Endodermal cell (in vitro differentiated cells): ENCODE measurements around the gene IL10. TPM values are rescaled to one million over a fixed set of nuclear protein-coding genes. Genes with fewer than 3 reads are reported as not detected.
"Not testable (repeated sequence)": the region's sequence is repeated elsewhere in the genome, so short reads cannot be mapped to it uniquely, and the experiment has no call there.

ENCODE experiments used
- DNase-seq: peaks from one replicate; pipeline ENCODE4 v3.0.0-alpha.2; 2017
- H3K27ac ChIP-seq: 2 replicates; pipeline ENCODE4 v1.5.1; 2013; ENCODE audit warnings: mild to moderate bottlenecking, low read depth, low read length, moderate library complexity
- H3K27me3 ChIP-seq: 2 replicates; pipeline ENCODE4 v1.6.1; 2013; ENCODE audit warnings: mild to moderate bottlenecking, low read length, moderate library complexity; ENCODE audit not compliant: insufficient read depth, control insufficient read depth, poor library complexity, severe bottlenecking
- H3K36me3 ChIP-seq: 2 replicates; pipeline ENCODE4 v1.7.0; 2013; ENCODE audit warnings: mild to moderate bottlenecking, low read length, moderate library complexity; ENCODE audit not compliant: control insufficient read depth, insufficient read depth
- H3K4me1 ChIP-seq: one replicate; pipeline ENCODE4 v1.7.0; 2013; ENCODE audit warnings: low read length; ENCODE audit not compliant: control insufficient read depth, insufficient read depth
- H3K4me3 ChIP-seq: 2 replicates; pipeline ENCODE4 v1.5.1; 2013; ENCODE audit warnings: mild to moderate bottlenecking, low read length, moderate library complexity
- H3K9ac ChIP-seq: 2 replicates; pipeline ENCODE4 v1.6.1; 2013; ENCODE audit warnings: mild to moderate bottlenecking, low read length, moderate library complexity; ENCODE audit not compliant: poor library complexity, severe bottlenecking; ENCODE audit errors: extremely low read depth
- H3K9me3 ChIP-seq: 2 replicates; pipeline ENCODE4 v1.6.1; 2013; ENCODE audit warnings: mild to moderate bottlenecking, low read length, moderate library complexity; ENCODE audit not compliant: control insufficient read depth
- H3K27ac Mint-ChIP-seq: 2 replicates; pipeline ENCODE4 v1.8.0; 2020; ENCODE audit warnings: mixed read lengths
- H3K27me3 Mint-ChIP-seq: 2 replicates; pipeline ENCODE4 v1.8.0; 2021; ENCODE audit warnings: mild to moderate bottlenecking, mixed read lengths; ENCODE audit not compliant: insufficient read depth
- H3K36me3 Mint-ChIP-seq: 2 replicates; pipeline ENCODE4 v1.8.0; 2020; ENCODE audit warnings: low read depth, mixed read lengths
- H3K4me1 Mint-ChIP-seq: 2 replicates; pipeline ENCODE4 v1.8.0; 2020; ENCODE audit warnings: mixed read lengths
- H3K4me3 Mint-ChIP-seq: 2 replicates; pipeline ENCODE4 v1.8.0; 2020; ENCODE audit warnings: mild to moderate bottlenecking, moderate library complexity, mixed read lengths
- H3K9me3 Mint-ChIP-seq: 2 replicates; pipeline ENCODE4 v1.8.0; 2020; ENCODE audit warnings: mild to moderate bottlenecking, mixed read lengths
- CTCF ChIP-seq: fragments of 200-600 bp; sonication (generic); conservative IDR thresholded peaks from 2 replicates; pipeline ENCODE4 v1.5.0; 2021; ENCODE audit warnings: antibody characterized with exemption, mild to moderate bottlenecking
- WGBS, 2 experiments: methylation state at CpG; one replicate each; pipeline versions ENCODE4 v1.1.5 to v1.1.7; 2013; ENCODE audit warnings: missing lambda C conversion rate in 2 of 2, mixed read lengths in 1 of 2; ENCODE audit not compliant: insufficient coverage in 1 of 2, insufficient read length in 1 of 2; 5-methylcytosine and 5-hydroxymethylcytosine counted together
- total RNA-seq, 2 donors: library from RNA; stranded (reverse); fragmentation: NEBNext Ultra II Directional in 1 of 2; extraction: Animal tissue kit (Norgen Biotek cat#: 25700) in 1 of 2; gene quantifications; 2 replicates in 1 of 2; 3 replicates in 1 of 2; pipeline ENCODE4 v1.2.1, GENCODE V29; 2021

Gene IL10
- total RNA-seq, 2 donors from 2014 or later, result not detected

GRCh38 chr1:206779638-206780037 is 7.3 kb upstream of the IL10 start:
- Histone ChIP-seq H3K9me3 (no peaks in the 10 kb centered on the region), H3K27me3 (no peaks in the 10 kb centered on the region), H3K9ac (no peak overlapping the region), H3K36me3 (no peaks in the 10 kb centered on the region), H3K27ac (no peak overlapping the region), H3K4me1 (peaks cover 7% of the 10 kb centered on the region), H3K4me3 (no peak overlapping the region)
- Mint-ChIP-seq H3K4me3 (no peak overlapping the region), H3K36me3 (no peaks in the 10 kb centered on the region), H3K27me3 (no peaks in the 10 kb centered on the region), H3K4me1 (peaks cover 14% of the 10 kb centered on the region), H3K9me3 (no peaks in the 10 kb centered on the region), H3K27ac (no peak overlapping the region)
- DNase-seq, result no peak
- WGBS, 2 experiments, result 88 to 93% methylated on average over 2 of the region's 2 CpGs
- no peak for TF ChIP-seq CTCF

GRCh38 chr1:206778911-206779310 is 6.6 kb upstream of the IL10 start:
- H3K27ac ChIP-seq, H3K9me3 Mint-ChIP-seq, DNase-seq, H3K9me3 ChIP-seq, H3K4me3 ChIP-seq, H3K27me3 Mint-ChIP-seq, H3K27ac Mint-ChIP-seq, H3K36me3 Mint-ChIP-seq, H3K36me3 ChIP-seq, H3K27me3 ChIP-seq, H3K4me3 Mint-ChIP-seq, H3K9ac ChIP-seq, H3K4me1 ChIP-seq: not testable (repeated sequence)
- peaks cover 14% of the 10 kb centered on the region for H3K4me1 Mint-ChIP-seq
- WGBS, 2 experiments, result 91 to 96% methylated on average over 6 of the region's 6 CpGs

- Mint-ChIP-seq H3K27ac (no peak overlapping the region), H3K4me1 (peaks cover 14% of the 10 kb centered on the region), H3K9me3 (no peaks in the 10 kb centered on the region), H3K4me3 (no peak overlapping the region), H3K36me3 (no peaks in the 10 kb centered on the region), H3K27me3 (peaks cover 3% of the 10 kb centered on the region)
- no peaks in the 10 kb centered on the region for H3K9me3 ChIP-seq
- WGBS, 2 experiments, result 81 to 98% methylated on average over 6 to 7 of the region's 7 CpGs
- no peak overlapping the region for H3K27ac ChIP-seq
- no peak overlapping the region for H3K4me3 ChIP-seq
- no peak for TF ChIP-seq CTCF
- no peak for DNase-seq
- H3K4me1 ChIP-seq, result peaks cover 7% of the 10 kb centered on the region
- no peak overlapping the region for H3K9ac ChIP-seq
- H3K27me3 ChIP-seq, result no peaks in the 10 kb centered on the region
- no peaks in the 10 kb centered on the region for H3K36me3 ChIP-seq
Observed at GRCh38 chr1:206778031-206778430, 5.7 kb upstream of the IL10 start.

GRCh38 chr1:206776229-206776628 is 3.9 kb upstream of the IL10 start:
- H3K9me3 Mint-ChIP-seq, result no peaks in the 10 kb centered on the region
- peaks cover 14% of the 10 kb centered on the region for H3K27me3 Mint-ChIP-seq
- no peak overlapping the region for H3K27ac Mint-ChIP-seq
- H3K27ac ChIP-seq, result no peak overlapping the region
- no peak for TF ChIP-seq CTCF
- peaks cover 15% of the 10 kb centered on the region for H3K4me1 Mint-ChIP-seq
- H3K4me1 ChIP-seq, result peaks cover 7% of the 10 kb centered on the region
- H3K27me3 ChIP-seq, result no peaks in the 10 kb centered on the region
- no peak overlapping the region for H3K4me3 Mint-ChIP-seq
- H3K9me3 ChIP-seq, result no peaks in the 10 kb centered on the region
- no peak overlapping the region for H3K9ac ChIP-seq
- WGBS, 2 experiments, result 81 to 100% methylated on average over 1 to 4 of the region's 4 CpGs
- peak overlapping the region; percentile 62 for H3K4me3 ChIP-seq
- H3K36me3 Mint-ChIP-seq, result no peaks in the 10 kb centered on the region
- peak; percentile 69 for DNase-seq
- no peaks in the 10 kb centered on the region for H3K36me3 ChIP-seq
